HG03039 (cell line): ENCODE measurements around the gene ACOX2.

Source experiments
- ATAC-seq: cut with Tn5 transposase; IDR thresholded peaks from one replicate; pipeline ENCODE4 v1.9.1; 2021; ENCODE audit warnings: mild to moderate bottlenecking, moderate library complexity; ENCODE audit not compliant: unreplicated experiment

The ACOX2 gene

GRCh38 chr3:58514405-58514804, 22.6 kb downstream of the ACOX2 start:
- ATAC-seq: no peak

- ATAC-seq: no peak
Measured at GRCh38 chr3:58508437-58508836, 28.6 kb downstream of the ACOX2 start.

GRCh38 chr3:58507356-58508078, 29.5 kb downstream of the ACOX2 start:
- no peak for ATAC-seq

GRCh38 chr3:58502872-58503271, 34.1 kb downstream of the ACOX2 start:
- no peak for ATAC-seq

- no peak for ATAC-seq
Measured at GRCh38 chr3:58497097-58497496, 39.9 kb downstream of the ACOX2 start.

- no peak for ATAC-seq
Measured at GRCh38 chr3:58496206-58496857, 40.7 kb downstream of the ACOX2 start.

GRCh38 chr3:58495101-58495500, 41.9 kb downstream of the ACOX2 start:
- no peak for ATAC-seq

- ATAC-seq: no peak
Measured at GRCh38 chr3:58494107-58494506, 42.9 kb downstream of the ACOX2 start.

GRCh38 chr3:58492494-58492905, 44.5 kb downstream of the ACOX2 start:
- ATAC-seq: no peak

- ATAC-seq: peak; percentile 89
Measured at GRCh38 chr3:58491506-58492402, 45.2 kb downstream of the ACOX2 start, which contains the start of gene KCTD6. KCTD6 (plus strand) TSS chr3:58492096; CDS start chr3:58498756, 6,660 bp downstream.

GRCh38 chr3:58490860-58491501, 46.0 kb downstream of the ACOX2 start:
- ATAC-seq: no peak

- ATAC-seq: no peak
Measured at GRCh38 chr3:58488967-58489366, 48.0 kb downstream of the ACOX2 start.

GRCh38 chr3:58487140-58487886, 49.7 kb downstream of the ACOX2 start:
- no peak for ATAC-seq

GRCh38 chr3:58485801-58486435, 51.1 kb downstream of the ACOX2 start:
- ATAC-seq: no peak

GRCh38 chr3:58484722-58485069, 52.3 kb downstream of the ACOX2 start:
- ATAC-seq: no peak

GRCh38 chr3:58484045-58484721, 52.8 kb downstream of the ACOX2 start:
- no peak for ATAC-seq

GRCh38 chr3:58482917-58483636, 53.9 kb downstream of the ACOX2 start:
- no peak for ATAC-seq

GRCh38 chr3:58480309-58480708, 56.7 kb downstream of the ACOX2 start:
- ATAC-seq: no peak

- no peak for ATAC-seq
Measured at GRCh38 chr3:58478781-58479180, 58.2 kb downstream of the ACOX2 start.
